K562 (cell line): ENCODE results near the gene ME3. TPM values are rescaled to one million over a fixed set of nuclear protein-coding genes. Genes with fewer than 3 reads are reported as not detected.

Source experiments
- ATAC-seq: fragments of 200-7000 bp; cut with Tn5 transposase; 3 replicates; pipeline ENCODE4 v1.9.1; 2020; ENCODE audit warnings: moderate library complexity
- BruUV-seq: library from RNA; stranded (reverse); fragments of 400-500 nt; replicated peaks from 2 replicates; lab custom pipeline; 2021; lab: Mats Ljungman, UMichigan
- CTCF ChIA-PET: fragments of 300-600 bp; formaldehyde crosslinking; extraction: SDS; loops from one replicate; lab custom pipeline; 2021; ENCODE audit warnings: low intra/inter-chr PET ratio; lab: Yijun Ruan, JAX
- POLR2A ChIA-PET: fragments of 300-600, 350-650 bp; sonication (Branson Sonifier 250); formaldehyde crosslinking; extraction: SDS; loops from one replicate; lab custom pipeline; 2021; ENCODE audit warnings: antibody characterized with exemption, inconsistent platforms; lab: Yijun Ruan, JAX
- DNase-seq, 4 experiments: peaks; one replicate each; pipeline versions ENCODE4 v3.0.0 to v3.0.0-alpha.2; 2011 to 2018; ENCODE audit warnings: low spot score in 3 of 4, mixed read lengths in 3 of 4; ENCODE audit errors: extremely low read depth in 1 of 4
- FAIRE-seq: peaks from 2 replicates; lab custom pipeline; 2011; peaks lifted over from hg19 to GRCh38; lab: Jason Lieb, UNC
- H2AFZ ChIP-seq: 2 replicates; pipeline ENCODE4 v1.6.0; 2011; ENCODE audit warnings: low read depth, low read length, control low read depth, inconsistent platforms
- H3K27ac ChIP-seq: fragments of 200-600 bp; 3 replicates; pipeline ENCODE4 v1.8.0; 2011; ENCODE audit warnings: low read depth, mild to moderate bottlenecking, control low read depth, inconsistent platforms, low read length, moderate library complexity, mixed read lengths; ENCODE audit errors: extremely low read depth
- H3K27me3 ChIP-seq, 2 experiments: fragments of 300-600 bp in 1 of 2; 2 replicates in 1 of 2; 3 replicates in 1 of 2; pipeline versions ENCODE4 v1.6.0 to v1.8.0; 2011; ENCODE audit warnings: inconsistent platforms in 2 of 2, low read length in 2 of 2, mild to moderate bottlenecking in 1 of 2, mixed read lengths in 1 of 2, moderate library complexity in 1 of 2; ENCODE audit not compliant: control insufficient read depth in 2 of 2, insufficient read depth in 2 of 2
- H3K36me3 ChIP-seq: fragments of 300-600 bp; 3 replicates; pipeline ENCODE4 v1.8.0; 2011; ENCODE audit warnings: mild to moderate bottlenecking, low read length, inconsistent platforms; ENCODE audit not compliant: control insufficient read depth, insufficient read depth
- H3K4me1 ChIP-seq, 2 experiments: fragments of 200-600 bp in 1 of 2; replicated peaks in 1 of 2; 2 replicates in 1 of 2; 3 replicates in 1 of 2; pipeline versions ENCODE4 v1.5.1 to v1.8.0; 2011; ENCODE audit warnings: inconsistent platforms in 2 of 2, low read length in 2 of 2, mild to moderate bottlenecking in 1 of 2, mixed read lengths in 1 of 2, moderate library complexity in 1 of 2; ENCODE audit not compliant: control insufficient read depth in 2 of 2, insufficient read depth in 2 of 2
- H3K4me2 ChIP-seq: 2 replicates; pipeline ENCODE4 v1.6.1; 2011; ENCODE audit warnings: low read length, control low read depth, inconsistent platforms, mixed read lengths; ENCODE audit not compliant: insufficient read depth
- H3K4me3 ChIP-seq: fragments of 200-600 bp; sonication (generic), shearing (Covaris generic); 2 replicates; pipeline ENCODE4 v1.5.1; 2016; ENCODE audit warnings: control low read depth, inconsistent platforms
- H3K79me2 ChIP-seq: fragments of 200-600 bp; 3 replicates; pipeline ENCODE4 v1.8.0; 2011; ENCODE audit warnings: low read length, inconsistent platforms; ENCODE audit not compliant: control insufficient read depth, insufficient read depth
- H3K9ac ChIP-seq, 2 experiments: 2 replicates each; pipeline versions ENCODE4 v1.6.0 to v1.6.1; 2011; ENCODE audit warnings: low read depth in 2 of 2, low read length in 2 of 2, control low read depth in 1 of 2, inconsistent platforms in 1 of 2, mild to moderate bottlenecking in 1 of 2, mixed read lengths in 1 of 2; ENCODE audit not compliant: insufficient read depth in 1 of 2
- H3K9me1 ChIP-seq: one replicate; pipeline ENCODE4 v1.6.0; 2011; ENCODE audit warnings: inconsistent platforms, mild to moderate bottlenecking, low read length, moderate library complexity; ENCODE audit not compliant: control insufficient read depth, insufficient read depth
- H3K9me3 ChIP-seq: replicated peaks from 2 replicates; pipeline ENCODE4 v1.5.1; 2011; ENCODE audit warnings: low read depth, low read length, inconsistent platforms; ENCODE audit not compliant: control insufficient read depth, insufficient read depth
- H4K20me1 ChIP-seq: replicated peaks from 2 replicates; pipeline ENCODE4 v1.6.1; 2011; ENCODE audit warnings: low read length, inconsistent platforms, mixed read lengths; ENCODE audit not compliant: control insufficient read depth, insufficient read depth
- FIP1L1 ChIP-seq: fragments of 200-400 bp; formaldehyde crosslinking; IDR thresholded peaks from 2 replicates; pipeline ENCODE4 v1.6.1; 2018; ENCODE audit warnings: mild to moderate bottlenecking, low read depth, low read length; ENCODE audit not compliant: poor library complexity, severe bottlenecking
- MAFG ChIP-seq: fragments of 450-650 bp; conservative IDR thresholded peaks from 2 replicates; pipeline ENCODE4 v1.6.1; 2016; ENCODE audit warnings: missing genetic modification characterization, missing compliant biosample characterization
- MEIS2 ChIP-seq: fragments of 450-650 bp; IDR thresholded peaks from 2 replicates; pipeline ENCODE4 v1.6.1; 2014; ENCODE audit warnings: mild to moderate bottlenecking; ENCODE audit not compliant: partially characterized antibody
- NFYB ChIP-seq: IDR thresholded peaks from 2 replicates; pipeline ENCODE4 v1.6.1; 2011; ENCODE audit warnings: mild to moderate bottlenecking, moderate library complexity; ENCODE audit not compliant: insufficient read length; ENCODE audit errors: extremely low read depth
- NR2C1 ChIP-seq, 2 experiments: fragments of 450-650 bp; IDR thresholded peaks; 2 replicates each; pipeline ENCODE4 v1.6.1; 2017; ENCODE audit warnings: mild to moderate bottlenecking in 2 of 2, antibody characterized with exemption in 1 of 2, inconsistent platforms in 1 of 2, missing compliant biosample characterization in 1 of 2, missing genetic modification characterization in 1 of 2
- PBX2 ChIP-seq, 2 experiments: IDR thresholded peaks in 1 of 2; conservative IDR thresholded peaks in 1 of 2; 2 replicates each; pipeline ENCODE4 v1.6.1; 2016; ENCODE audit warnings: low read depth in 2 of 2, mild to moderate bottlenecking in 1 of 2, missing compliant biosample characterization in 1 of 2, missing genetic modification characterization in 1 of 2, moderate library complexity in 1 of 2
- RAD21 ChIP-seq, 2 experiments: fragments of 250-450 bp in 1 of 2; fragments of 450-650 bp in 1 of 2; sonication (Bioruptor Pico) in 1 of 2; formaldehyde crosslinking in 1 of 2; IDR thresholded peaks in 1 of 2; conservative IDR thresholded peaks in 1 of 2; 2 replicates each; pipeline versions ENCODE4 v1.4.0 to v1.8.0; 2020 to 2022; ENCODE audit warnings: mild to moderate bottlenecking in 2 of 2, moderate library complexity in 1 of 2
- RBM14 ChIP-seq: fragments of 200-400 bp; formaldehyde crosslinking; IDR thresholded peaks from 2 replicates; pipeline ENCODE4 v1.6.1; 2018; ENCODE audit warnings: low read depth, mild to moderate bottlenecking, low read length, moderate library complexity, borderline replicate concordance; ENCODE audit not compliant: insufficient read depth
- WGBS: fragments of 100-300 bp; shearing (Covaris generic); methylation state at CpG from one replicate; pipeline ENCODE4 v1.1.6; 2016; ENCODE audit warnings: low coverage, mixed read lengths; ENCODE audit not compliant: insufficient coverage; ENCODE audit errors: missing lambda C conversion rate; 5-methylcytosine and 5-hydroxymethylcytosine counted together
- in situ Hi-C: fragments of 300-500 bp; cut with MboI; formaldehyde crosslinking; loops from 4 replicates; pipeline ENCODE4 v1.15.0; 2018; ENCODE audit warnings: inconsistent platforms, mixed read lengths
- intact Hi-C: fragments of 100-400 bp; cut with micrococcal nuclease; formaldehyde crosslinking; loops from 2 replicates; pipeline ENCODE4 v1.14.2; 2022
- polyA plus RNA-seq, 8 experiments: library from polyadenylated mRNA; depleted of rRNA in 4 of 8; stranded (reverse) in 5 of 8; unstranded in 3 of 8; fragments of >200 nt; fragmentation: Nextera tagmentation in 2 of 8; fragmentation: Illumina TruSeq in 1 of 8; extraction: Ambion mirVana in 2 of 8; extraction: Trizol in 1 of 8; gene quantifications; 2 replicates each; pipeline versions ENCODE4 v1.2.1 to v1.2.3, GENCODE V29; 2011 to 2014; ENCODE audit warnings: inconsistent platforms in 1 of 8, missing spikeins in 1 of 8
- total RNA-seq, 7 experiments: library from RNA; depleted of rRNA in 6 of 7; stranded (reverse); fragments of >200 nt in 6 of 7; fragmentation: Illumina TruSeq in 2 of 7; extraction: Trizol in 2 of 7; gene quantifications; 2 replicates each; pipeline versions ENCODE4 v1.2.1 to v1.2.3, GENCODE V29; 2011 to 2021; ENCODE audit warnings: low replicate concordance in 1 of 7
- TF ChIP-seq, protein P1 (sequence below), 2 experiments: fragments of 450-650 bp in 1 of 2; IDR thresholded peaks; 2 replicates each; pipeline ENCODE4 v1.6.1; 2011 to 2017; ENCODE audit warnings: low read depth in 2 of 2, antibody characterized with exemption in 1 of 2, borderline replicate concordance in 1 of 2, low read length in 1 of 2, mild to moderate bottlenecking in 1 of 2, mixed read lengths in 1 of 2; ENCODE audit not compliant: control insufficient read depth in 1 of 2
- TF ChIP-seq, protein P2 (sequence below): fragments of 450-650 bp; IDR thresholded peaks from 2 replicates; pipeline ENCODE4 v1.6.1; 2016

ME3 gene
- total and polyA plus RNA-seq, 9 of the 15 experiments (the other 6 are each of a cell fraction or from before 2014, with no cell fraction given) = not detected

DNA sequence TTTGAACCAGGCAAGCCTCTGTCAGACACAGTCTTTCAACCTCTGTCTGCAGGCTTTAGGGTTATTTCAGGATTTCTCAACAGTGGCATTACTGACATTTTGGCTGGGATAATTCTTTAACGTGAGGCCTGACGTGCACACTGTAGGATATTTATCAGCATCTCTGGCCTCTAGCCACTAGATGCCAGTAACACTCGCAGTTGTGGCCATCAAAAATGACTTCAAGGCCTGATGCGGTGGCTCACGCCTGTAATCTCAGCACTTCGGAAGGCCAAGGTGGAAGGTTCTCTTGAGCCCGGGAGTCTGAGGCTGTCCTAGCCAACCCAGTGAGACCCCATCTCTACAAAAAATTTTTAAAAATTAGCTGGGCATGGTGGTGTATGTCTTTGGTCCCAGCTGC is 184.7 kb downstream of the ME3 start (continued):
- TF ChIP-seq RAD21 (CRISPR knock-in tag; conservative IDR thresholded peaks at IDR 0.05 in 1 of 2, IDR thresholded peaks at IDR 0.05 in 1 of 2) (peak; percentile 33 to 57), RBM14 (no peak), FIP1L1 (no peak), MAFG (tag) (no peak)
- TF ChIP-seq, all 486 proteins: peak for 3

GRCh38 chr11:86486261-86487030 is 186.0 kb downstream of the ME3 start:
- no peak overlapping the region for H3K27ac ChIP-seq
- no peaks in the 10 kb centered on the region for H3K27me3 ChIP-seq
- peaks cover 0 to 10% of the 10 kb centered on the region in 2 experiments; a peak in 3 of 5 replicates for H3K4me1 ChIP-seq
- H4K20me1 ChIP-seq = no peaks in the 10 kb centered on the region
- POLR2A ChIA-PET = interaction anchor here (0.9 to 1.3 kb wide), 2 partner anchors 9 to 32 kb away, joined by 4 to 5 read pairs; no protein-coding TSS in a partner anchor
- H3K79me2 ChIP-seq = no peaks in the 10 kb centered on the region
- H3K36me3 ChIP-seq = no peaks in the 10 kb centered on the region
- CTCF ChIA-PET = no interaction called here
- intact Hi-C loops (loop anchor here (1.0 kb wide), 1 partner anchor 85 kb away; no protein-coding TSS in a partner anchor), in situ Hi-C loops (no loop called here)
- ATAC-seq (no peak), DNase-seq (no peak), FAIRE-seq (no peak)
- no peaks in the 10 kb centered on the region for H3K9me1 ChIP-seq
- no peak overlapping the region for H3K9ac ChIP-seq
- BruUV-seq = no TSS peak
- no peak overlapping the region for H3K4me3 ChIP-seq
- H3K4me2 ChIP-seq = no peak overlapping the region
- H2AFZ ChIP-seq = no peak overlapping the region
- WGBS = 32% methylated on average over 5 of the region's 5 CpGs
- H3K9me3 ChIP-seq = no peaks in the 10 kb centered on the region
- TF ChIP-seq, protein P1, sequence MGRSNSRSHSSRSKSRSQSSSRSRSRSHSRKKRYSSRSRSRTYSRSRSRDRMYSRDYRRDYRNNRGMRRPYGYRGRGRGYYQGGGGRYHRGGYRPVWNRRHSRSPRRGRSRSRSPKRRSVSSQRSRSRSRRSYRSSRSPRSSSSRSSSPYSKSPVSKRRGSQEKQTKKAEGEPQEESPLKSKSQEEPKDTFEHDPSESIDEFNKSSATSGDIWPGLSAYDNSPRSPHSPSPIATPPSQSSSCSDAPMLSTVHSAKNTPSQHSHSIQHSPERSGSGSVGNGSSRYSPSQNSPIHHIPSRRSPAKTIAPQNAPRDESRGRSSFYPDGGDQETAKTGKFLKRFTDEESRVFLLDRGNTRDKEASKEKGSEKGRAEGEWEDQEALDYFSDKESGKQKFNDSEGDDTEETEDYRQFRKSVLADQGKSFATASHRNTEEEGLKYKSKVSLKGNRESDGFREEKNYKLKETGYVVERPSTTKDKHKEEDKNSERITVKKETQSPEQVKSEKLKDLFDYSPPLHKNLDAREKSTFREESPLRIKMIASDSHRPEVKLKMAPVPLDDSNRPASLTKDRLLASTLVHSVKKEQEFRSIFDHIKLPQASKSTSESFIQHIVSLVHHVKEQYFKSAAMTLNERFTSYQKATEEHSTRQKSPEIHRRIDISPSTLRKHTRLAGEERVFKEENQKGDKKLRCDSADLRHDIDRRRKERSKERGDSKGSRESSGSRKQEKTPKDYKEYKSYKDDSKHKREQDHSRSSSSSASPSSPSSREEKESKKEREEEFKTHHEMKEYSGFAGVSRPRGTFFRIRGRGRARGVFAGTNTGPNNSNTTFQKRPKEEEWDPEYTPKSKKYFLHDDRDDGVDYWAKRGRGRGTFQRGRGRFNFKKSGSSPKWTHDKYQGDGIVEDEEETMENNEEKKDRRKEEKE (IDR thresholded peaks at IDR 0.05; ENCODE audit: borderline replicate concordance in 1 of 2, control insufficient read depth in 1 of 2, low read depth in 2 of 2, low read length in 1 of 2) = no peak
- peak; percentile 91 for TF ChIP-seq MEIS2
- TF ChIP-seq NFYB = no peak
- TF ChIP-seq PBX2 (CRISPR knock-in tag; IDR thresholded peaks at IDR 0.05; ENCODE audit: low read depth) = no peak
- peak; percentile 80 for TF ChIP-seq PBX2 (tag; conservative IDR thresholded peaks at IDR 0.05; ENCODE audit: low read depth)
- TF ChIP-seq, protein P2, sequence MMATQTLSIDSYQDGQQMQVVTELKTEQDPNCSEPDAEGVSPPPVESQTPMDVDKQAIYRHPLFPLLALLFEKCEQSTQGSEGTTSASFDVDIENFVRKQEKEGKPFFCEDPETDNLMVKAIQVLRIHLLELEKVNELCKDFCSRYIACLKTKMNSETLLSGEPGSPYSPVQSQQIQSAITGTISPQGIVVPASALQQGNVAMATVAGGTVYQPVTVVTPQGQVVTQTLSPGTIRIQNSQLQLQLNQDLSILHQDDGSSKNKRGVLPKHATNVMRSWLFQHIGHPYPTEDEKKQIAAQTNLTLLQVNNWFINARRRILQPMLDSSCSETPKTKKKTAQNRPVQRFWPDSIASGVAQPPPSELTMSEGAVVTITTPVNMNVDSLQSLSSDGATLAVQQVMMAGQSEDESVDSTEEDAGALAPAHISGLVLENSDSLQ = peak; percentile 76
- peak; percentile 57 for TF ChIP-seq NR2C1 (IDR thresholded peaks at IDR 0.05)
- TF ChIP-seq NR2C1 (tag; IDR thresholded peaks at IDR 0.05) = peak; percentile 55
